ENCODE measurements around the gene CATSPERZ.
"Not testable (repeated sequence)": the region's sequence is repeated elsewhere in the genome, so short reads cannot be mapped to it uniquely, and the experiment has no call there.

Gene CATSPERZ

GRCh38 chr11:64321026-64321425 is 20.9 kb downstream of the CATSPERZ start:
- no peak for DNase-seq

GRCh38 chr11:64321533-64321932 is 21.4 kb downstream of the CATSPERZ start:
- no peak for DNase-seq

- no peak for DNase-seq
Measured at GRCh38 chr11:64322925-64323260, 22.7 kb downstream of the CATSPERZ start.

- no peak for DNase-seq
Measured at GRCh38 chr11:64323373-64323772, 23.2 kb downstream of the CATSPERZ start.

- not testable (repeated sequence) for DNase-seq
Measured at GRCh38 chr11:64323984-64324383, 23.8 kb downstream of the CATSPERZ start.

- DNase-seq = no peak
Measured at GRCh38 chr11:64324692-64325469, 24.7 kb downstream of the CATSPERZ start.

- DNase-seq = no peak
Measured at GRCh38 chr11:64327375-64327774, 27.2 kb downstream of the CATSPERZ start.

- DNase-seq = no peak
Measured at GRCh38 chr11:64327993-64328392, 27.8 kb downstream of the CATSPERZ start.

- no peak for DNase-seq
Measured at GRCh38 chr11:64330888-64331287, 30.7 kb downstream of the CATSPERZ start.

- DNase-seq = no peak
Measured at GRCh38 chr11:64331569-64332371, 31.6 kb downstream of the CATSPERZ start.

- no peak for DNase-seq
Measured at GRCh38 chr11:64333556-64333955, 33.4 kb downstream of the CATSPERZ start.

- DNase-seq = peak; percentile 18
Measured at GRCh38 chr11:64334764-64335735, 34.9 kb downstream of the CATSPERZ start.

- no peak for DNase-seq
Measured at GRCh38 chr11:64337538-64338249, 37.5 kb downstream of the CATSPERZ start.

- DNase-seq = no peak
Measured at GRCh38 chr11:64338716-64339115, 38.6 kb downstream of the CATSPERZ start.

GRCh38 chr11:64339286-64339685 is 39.1 kb downstream of the CATSPERZ start:
- no peak for DNase-seq

- DNase-seq = no peak
Measured at GRCh38 chr11:64339754-64340408, 39.7 kb downstream of the CATSPERZ start, which contains the start of gene CCDC88B. TSS of gene CCDC88B (plus strand) at chr11:64340204. CDS start at chr11:64340267, 63 bp downstream.

- no peak for DNase-seq
Measured at GRCh38 chr11:64340671-64341335, 40.6 kb downstream of the CATSPERZ start.

GRCh38 chr11:64341429-64341828 is 41.3 kb downstream of the CATSPERZ start:
- DNase-seq = no peak

- peak; percentile 50 for DNase-seq
Measured at GRCh38 chr11:64341851-64342791, 42.0 kb downstream of the CATSPERZ start.

Measured in NCI-H1417 treated with DMSO at 0.1 percent for 48 hours (cell line).